Measurements from ENCODE around the gene MAD2L2.

MAD2L2 gene

GRCh38 chr1:11654137-11654938, 26.6 kb downstream of the MAD2L2 start, which contains the start of the genes FBXO2 and FBXO44:
FBXO2 (minus strand) TSS chr1:11654429; CDS start chr1:11654340, 89 bp downstream.
FBXO44 (plus strand) TSS chr1:11654877; CDS start chr1:11655836, 959 bp downstream.
- H3K4me1 ChIP-seq (ENCODE audit: control insufficient read depth, insufficient read depth, low read length): no peaks in the 10 kb centered on the region
- no peak within 1 kb of the TSS for H3K27ac ChIP-seq (ENCODE audit: low read depth, low read length)
- H3K27me3 ChIP-seq (ENCODE audit: control insufficient read depth, insufficient read depth, low read length): peaks cover 10% of the 10 kb centered on the region

GRCh38 chr1:11653861-11654136, 27.1 kb downstream of the MAD2L2 start:
- H3K4me3 ChIP-seq (ENCODE audit: low read length): no peak overlapping the region
- H3K36me3 ChIP-seq (ENCODE audit: control insufficient read depth, insufficient read depth, low read length): no peaks in the 10 kb centered on the region
- H3K27ac ChIP-seq (ENCODE audit: low read depth, low read length): no peak overlapping the region
- H3K27me3 ChIP-seq (ENCODE audit: control insufficient read depth, insufficient read depth, low read length): peaks cover 13% of the 10 kb centered on the region
- no peak overlapping the region for H3K9ac ChIP-seq (ENCODE audit: low read length)
- H3K4me1 ChIP-seq (ENCODE audit: control insufficient read depth, insufficient read depth, low read length): no peaks in the 10 kb centered on the region

More at GRCh38 chr1:11654137-11654938, 26.6 kb downstream of the MAD2L2 start, which contains the start of the genes FBXO2 and FBXO44:
- H3K4me3 ChIP-seq (ENCODE audit: low read length): peak within 1 kb of the TSS; percentile 73
- H3K9ac ChIP-seq (ENCODE audit: low read length): peak within 1 kb of the TSS; percentile 49
- H3K36me3 ChIP-seq (ENCODE audit: control insufficient read depth, insufficient read depth, low read length): no peaks in the 10 kb centered on the region

- H3K9ac ChIP-seq (ENCODE audit: low read length): no peak overlapping the region
- H3K4me3 ChIP-seq (ENCODE audit: low read length): no peak overlapping the region
- no peaks in the 10 kb centered on the region for H3K36me3 ChIP-seq (ENCODE audit: control insufficient read depth, insufficient read depth, low read length)
- no peak overlapping the region for H3K27ac ChIP-seq (ENCODE audit: low read depth, low read length)
- peaks cover 13% of the 10 kb centered on the region for H3K27me3 ChIP-seq (ENCODE audit: control insufficient read depth, insufficient read depth, low read length)
- H3K4me1 ChIP-seq (ENCODE audit: control insufficient read depth, insufficient read depth, low read length): peaks cover 5% of the 10 kb centered on the region
Measured at GRCh38 chr1:11653101-11653860, 27.7 kb downstream of the MAD2L2 start.

- no peaks in the 10 kb centered on the region for H3K36me3 ChIP-seq (ENCODE audit: control insufficient read depth, insufficient read depth, low read length)
- H3K4me1 ChIP-seq (ENCODE audit: control insufficient read depth, insufficient read depth, low read length): peaks cover 5% of the 10 kb centered on the region
- no peak overlapping the region for H3K9ac ChIP-seq (ENCODE audit: low read length)
- no peak overlapping the region for H3K27ac ChIP-seq (ENCODE audit: low read depth, low read length)
- peaks cover 13% of the 10 kb centered on the region for H3K27me3 ChIP-seq (ENCODE audit: control insufficient read depth, insufficient read depth, low read length)
- H3K4me3 ChIP-seq (ENCODE audit: low read length): no peak overlapping the region
Measured at GRCh38 chr1:11652203-11652780, 28.7 kb downstream of the MAD2L2 start.

- Histone ChIP-seq H3K9ac (ENCODE audit: low read length) (no peak overlapping the region), H3K4me1 (ENCODE audit: control insufficient read depth, insufficient read depth, low read length) (peaks cover 5% of the 10 kb centered on the region), H3K4me3 (ENCODE audit: low read length) (no peak overlapping the region), H3K27ac (ENCODE audit: low read depth, low read length) (no peak overlapping the region), H3K36me3 (ENCODE audit: control insufficient read depth, insufficient read depth, low read length) (no peaks in the 10 kb centered on the region), H3K27me3 (ENCODE audit: control insufficient read depth, insufficient read depth, low read length) (peaks cover 13% of the 10 kb centered on the region)
Measured at GRCh38 chr1:11651017-11651416, 29.9 kb downstream of the MAD2L2 start.

- Histone ChIP-seq H3K27me3 (ENCODE audit: control insufficient read depth, insufficient read depth, low read length) (peaks cover 13% of the 10 kb centered on the region), H3K9ac (ENCODE audit: low read length) (no peak overlapping the region), H3K36me3 (ENCODE audit: control insufficient read depth, insufficient read depth, low read length) (no peaks in the 10 kb centered on the region), H3K4me1 (ENCODE audit: control insufficient read depth, insufficient read depth, low read length) (peaks cover 5% of the 10 kb centered on the region), H3K4me3 (ENCODE audit: low read length) (peak overlapping the region; percentile 21), H3K27ac (ENCODE audit: low read depth, low read length) (no peak overlapping the region)
Measured at GRCh38 chr1:11650331-11650991, 30.5 kb downstream of the MAD2L2 start.

GRCh38 chr1:11649624-11650330, 31.2 kb downstream of the MAD2L2 start:
- H3K4me3 ChIP-seq (ENCODE audit: low read length): no peak overlapping the region
- no peak overlapping the region for H3K27ac ChIP-seq (ENCODE audit: low read depth, low read length)
- no peak overlapping the region for H3K9ac ChIP-seq (ENCODE audit: low read length)
- peaks cover 5% of the 10 kb centered on the region for H3K4me1 ChIP-seq (ENCODE audit: control insufficient read depth, insufficient read depth, low read length)
- peaks cover 13% of the 10 kb centered on the region for H3K27me3 ChIP-seq (ENCODE audit: control insufficient read depth, insufficient read depth, low read length)
- H3K36me3 ChIP-seq (ENCODE audit: control insufficient read depth, insufficient read depth, low read length): no peaks in the 10 kb centered on the region

GRCh38 chr1:11649237-11649623, 31.7 kb downstream of the MAD2L2 start:
- no peak overlapping the region for H3K27ac ChIP-seq (ENCODE audit: low read depth, low read length)
- no peak overlapping the region for H3K9ac ChIP-seq (ENCODE audit: low read length)
- peaks cover 5% of the 10 kb centered on the region for H3K4me1 ChIP-seq (ENCODE audit: control insufficient read depth, insufficient read depth, low read length)
- H3K36me3 ChIP-seq (ENCODE audit: control insufficient read depth, insufficient read depth, low read length): no peaks in the 10 kb centered on the region
- H3K27me3 ChIP-seq (ENCODE audit: control insufficient read depth, insufficient read depth, low read length): peaks cover 13% of the 10 kb centered on the region
- H3K4me3 ChIP-seq (ENCODE audit: low read length): no peak overlapping the region

GRCh38 chr1:11648732-11649158, 32.2 kb downstream of the MAD2L2 start:
- Histone ChIP-seq H3K27me3 (ENCODE audit: control insufficient read depth, insufficient read depth, low read length) (peaks cover 13% of the 10 kb centered on the region), H3K4me1 (ENCODE audit: control insufficient read depth, insufficient read depth, low read length) (peaks cover 5% of the 10 kb centered on the region), H3K36me3 (ENCODE audit: control insufficient read depth, insufficient read depth, low read length) (no peaks in the 10 kb centered on the region), H3K9ac (ENCODE audit: low read length) (no peak overlapping the region), H3K4me3 (ENCODE audit: low read length) (no peak overlapping the region), H3K27ac (ENCODE audit: low read depth, low read length) (no peak overlapping the region)

GRCh38 chr1:11648039-11648438, 32.9 kb downstream of the MAD2L2 start:
- no peak overlapping the region for H3K9ac ChIP-seq (ENCODE audit: low read length)
- peaks cover 13% of the 10 kb centered on the region for H3K27me3 ChIP-seq (ENCODE audit: control insufficient read depth, insufficient read depth, low read length)
- H3K4me1 ChIP-seq (ENCODE audit: control insufficient read depth, insufficient read depth, low read length): peaks cover 5% of the 10 kb centered on the region
- H3K27ac ChIP-seq (ENCODE audit: low read depth, low read length): no peak overlapping the region
- no peak overlapping the region for H3K4me3 ChIP-seq (ENCODE audit: low read length)
- no peaks in the 10 kb centered on the region for H3K36me3 ChIP-seq (ENCODE audit: control insufficient read depth, insufficient read depth, low read length)

GRCh38 chr1:11647333-11647732, 33.6 kb downstream of the MAD2L2 start:
- no peak overlapping the region for H3K9ac ChIP-seq (ENCODE audit: low read length)
- peaks cover 5% of the 10 kb centered on the region for H3K4me1 ChIP-seq (ENCODE audit: control insufficient read depth, insufficient read depth, low read length)
- H3K27ac ChIP-seq (ENCODE audit: low read depth, low read length): no peak overlapping the region
- H3K27me3 ChIP-seq (ENCODE audit: control insufficient read depth, insufficient read depth, low read length): peaks cover 13% of the 10 kb centered on the region
- no peaks in the 10 kb centered on the region for H3K36me3 ChIP-seq (ENCODE audit: control insufficient read depth, insufficient read depth, low read length)
- H3K4me3 ChIP-seq (ENCODE audit: low read length): no peak overlapping the region

Data from rectal smooth muscle tissue (tissue), 1 donor.